Measurements from ENCODE around the gene UEVLD.
"Not testable (repeated sequence)": the region's sequence is repeated elsewhere in the genome, so short reads cannot be mapped to it uniquely, and the experiment has no call there.

UEVLD gene

DNA sequence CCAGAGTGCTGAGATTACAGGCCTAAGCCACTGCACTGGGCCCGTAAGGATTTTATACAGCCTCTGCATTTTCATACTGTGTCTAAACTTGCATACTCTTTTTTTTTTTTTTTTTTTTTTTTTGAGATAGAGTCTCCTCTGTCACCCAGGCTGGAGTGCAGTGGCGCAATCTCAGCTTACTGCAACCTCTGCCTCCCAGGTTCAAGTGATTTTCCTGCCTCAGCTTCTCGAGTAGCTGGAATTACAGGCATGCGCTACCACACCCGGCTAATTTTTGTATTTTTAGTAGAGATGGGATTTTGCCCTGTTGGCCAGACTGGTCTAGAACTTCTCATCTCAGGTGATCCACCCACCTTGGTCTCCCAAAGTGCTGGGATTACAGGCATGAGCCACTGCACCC is 5.6 kb upstream of the UEVLD start:
- DNase-seq (ENCODE audit: extremely low spot score, insufficient read length, low read depth); FAIRE-seq: not testable (repeated sequence)

DNA sequence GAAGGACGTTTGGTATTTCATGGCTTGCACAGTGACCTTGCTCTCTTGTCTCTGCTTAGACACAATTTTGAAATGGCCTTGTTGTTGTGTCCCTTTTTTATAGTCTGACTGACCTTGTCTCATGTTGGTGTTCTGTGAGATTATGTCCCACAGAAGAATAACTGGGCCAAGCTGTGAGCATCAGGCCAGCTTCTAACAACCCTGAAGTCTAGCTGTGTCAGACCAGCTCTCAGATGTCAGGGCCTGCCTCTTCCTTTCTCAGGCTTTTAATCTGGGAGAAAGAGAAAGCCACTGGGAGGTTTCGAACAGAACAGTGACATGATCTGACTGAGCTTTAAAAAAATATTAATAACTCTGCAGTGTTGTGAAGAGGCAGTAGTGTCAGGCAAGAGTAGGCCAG is 2.0 kb upstream of the UEVLD start:
- FAIRE-seq (no peak), DNase-seq (ENCODE audit: extremely low spot score, insufficient read length, low read depth) (no peak)

GRCh38 chr11:18581825-18582224 is 6.7 kb downstream of the UEVLD start:
- FAIRE-seq (no peak), DNase-seq (ENCODE audit: extremely low spot score, insufficient read length, low read depth) (no peak)

DNA sequence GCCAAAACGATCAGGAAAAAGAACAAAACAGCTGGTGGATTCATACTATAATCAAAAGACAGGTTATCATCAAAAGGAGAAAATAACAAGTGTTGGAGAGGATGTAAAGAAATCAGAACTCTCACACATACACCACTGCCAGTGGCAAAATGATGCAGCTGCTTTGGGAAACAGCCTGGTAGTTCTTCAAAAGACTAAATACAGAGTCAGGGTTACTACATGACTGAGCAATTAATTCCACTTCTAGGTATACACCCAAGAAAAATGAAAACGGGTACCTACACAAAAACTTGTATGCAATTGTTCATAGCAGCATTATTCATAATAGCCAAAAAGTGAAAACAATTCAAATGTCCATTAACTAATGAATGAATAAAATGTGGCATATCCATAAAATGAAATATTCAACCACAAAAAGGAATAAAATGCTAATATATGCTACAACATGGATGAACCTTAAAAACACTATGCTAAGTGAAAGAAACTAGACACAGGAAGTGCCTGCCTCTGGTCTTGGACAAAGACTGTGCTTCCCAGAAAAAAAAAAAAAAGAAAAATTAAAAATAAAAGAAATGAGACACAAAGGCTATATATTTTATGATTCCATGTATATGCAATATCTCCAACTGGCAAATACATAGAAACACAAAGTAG is 8.3 kb downstream of the UEVLD start:
- no peak for FAIRE-seq
- no peak for DNase-seq (ENCODE audit: extremely low spot score, insufficient read length, low read depth)

DNA sequence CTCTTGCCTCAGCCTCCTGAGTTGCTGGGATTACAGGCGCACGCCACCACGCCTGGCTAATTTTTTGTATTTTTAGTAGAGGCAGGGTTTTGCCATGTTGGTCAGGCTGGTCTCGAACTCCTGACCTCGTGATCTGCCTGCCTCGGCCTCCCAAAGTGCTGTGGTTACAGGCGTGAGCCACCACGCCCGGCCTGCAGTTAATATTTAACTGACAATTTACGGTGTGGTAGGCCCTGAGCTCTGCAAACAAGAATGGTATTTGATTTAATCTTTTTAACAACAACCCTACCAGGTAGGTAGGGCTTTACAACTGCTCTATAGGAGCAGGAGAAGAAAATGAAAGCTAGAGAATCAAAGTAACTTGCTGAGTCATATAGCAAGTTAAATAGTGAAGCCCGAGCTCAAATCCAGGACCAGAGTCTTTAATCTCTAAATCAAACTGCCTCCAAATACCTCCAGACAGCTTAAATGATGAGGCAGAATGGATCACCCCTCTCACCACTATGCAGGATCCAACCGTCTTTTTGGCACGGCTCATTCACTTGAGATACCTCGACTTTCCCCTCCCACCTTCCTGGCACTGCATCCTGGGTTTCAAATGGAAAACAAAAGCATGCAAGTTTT is 9.4 kb downstream of the UEVLD start:
- DNase-seq (ENCODE audit: extremely low spot score, insufficient read length, low read depth) (no peak), FAIRE-seq (peak; percentile 66)

DNA sequence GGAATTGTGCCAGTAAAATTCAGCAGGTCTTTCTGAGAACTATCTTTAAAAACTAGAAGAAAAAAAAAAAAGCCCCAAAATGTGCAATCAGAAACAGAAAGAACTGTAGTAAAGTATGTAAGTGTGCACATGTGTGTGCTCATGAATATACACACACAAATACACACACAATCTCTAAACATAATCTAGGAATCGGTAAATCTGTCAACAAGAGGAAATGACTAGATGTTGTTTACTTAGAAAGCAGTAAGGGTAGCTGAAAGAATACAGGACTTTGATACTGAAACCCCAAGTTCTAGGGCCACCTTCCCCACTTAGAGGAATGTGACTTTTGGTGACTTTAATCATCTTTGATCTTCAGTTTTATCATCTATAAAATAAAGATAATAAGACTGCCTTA is 13.2 kb downstream of the UEVLD start:
- DNase-seq (ENCODE audit: extremely low spot score, insufficient read length, low read depth): no peak
- FAIRE-seq: no peak

DNA sequence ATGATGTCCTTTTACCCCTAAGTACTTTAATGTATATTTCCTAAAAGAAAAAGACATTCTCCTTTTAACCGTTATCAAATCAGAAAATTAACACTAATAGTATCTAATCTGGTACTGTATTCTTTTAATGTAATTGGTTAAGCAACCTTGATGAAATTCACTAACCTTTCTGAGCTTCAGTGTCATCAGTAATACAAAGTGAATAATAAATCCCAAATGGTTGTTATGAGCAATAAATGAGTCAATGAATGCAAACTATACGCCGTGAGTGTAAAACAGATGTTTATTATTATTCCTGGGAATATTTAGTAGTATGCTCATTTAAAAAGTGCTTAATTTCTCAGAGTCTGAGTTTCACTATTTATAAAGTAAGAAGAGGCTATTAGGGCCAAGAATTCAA is 21.5 kb downstream of the UEVLD start:
- FAIRE-seq (no peak), DNase-seq (ENCODE audit: extremely low spot score, insufficient read length, low read depth) (no peak)

DNA sequence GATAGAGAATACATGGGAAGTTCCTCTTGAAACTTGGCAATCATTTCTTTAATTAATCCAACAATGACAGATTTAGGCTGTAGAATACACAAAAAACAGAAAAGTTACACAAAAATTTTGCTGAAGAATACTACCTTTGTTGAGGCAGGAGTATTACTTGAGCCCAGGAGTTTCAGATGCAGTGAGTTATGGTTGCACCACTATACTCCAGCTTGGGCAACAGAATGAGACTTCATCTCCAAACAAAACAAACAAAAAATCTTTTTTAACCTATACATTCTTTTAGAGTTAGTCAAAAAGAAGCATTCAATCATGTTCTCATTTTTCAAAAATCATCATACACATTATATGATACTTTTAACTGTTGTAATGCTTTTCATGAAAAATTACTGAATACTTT is 22.1 kb downstream of the UEVLD start:
- DNase-seq (ENCODE audit: extremely low spot score, insufficient read length, low read depth): no peak
- FAIRE-seq: no peak

GRCh38 chr11:18564149-18564548 is 24.4 kb downstream of the UEVLD start:
- no peak for FAIRE-seq
- no peak for DNase-seq (ENCODE audit: extremely low spot score, insufficient read length, low read depth)

DNA sequence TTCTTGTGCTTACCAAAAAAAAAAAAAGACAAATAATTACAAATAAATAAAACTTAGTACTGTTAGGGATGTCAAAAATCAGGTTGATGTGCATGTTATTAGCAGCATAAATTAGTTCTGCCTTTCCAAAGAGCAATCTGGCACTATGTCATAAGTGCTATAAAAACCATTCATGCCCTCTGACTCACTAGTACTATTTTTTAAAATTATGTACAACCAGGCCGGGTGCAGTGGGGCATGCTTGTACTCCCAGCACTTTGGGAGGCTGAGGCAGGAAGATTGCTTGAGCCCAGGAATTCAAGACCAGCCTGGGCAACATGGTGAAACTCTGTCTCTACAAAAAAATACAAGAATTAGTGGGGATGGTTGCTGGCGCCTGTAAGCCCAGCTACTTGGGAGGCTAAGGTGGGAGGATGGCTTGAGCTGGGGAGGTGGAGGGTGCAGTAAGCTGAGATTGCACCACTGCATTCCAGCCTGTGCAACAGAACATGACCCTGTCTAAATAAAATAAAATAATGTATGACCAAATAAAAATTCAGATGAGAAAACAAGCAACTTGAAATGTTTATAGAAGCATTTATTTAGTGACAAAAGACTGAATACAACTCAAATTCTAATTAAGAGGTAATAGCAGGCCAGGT is 25.3 kb downstream of the UEVLD start:
- FAIRE-seq: no peak
- no peak for DNase-seq (ENCODE audit: extremely low spot score, insufficient read length, low read depth)

DNA sequence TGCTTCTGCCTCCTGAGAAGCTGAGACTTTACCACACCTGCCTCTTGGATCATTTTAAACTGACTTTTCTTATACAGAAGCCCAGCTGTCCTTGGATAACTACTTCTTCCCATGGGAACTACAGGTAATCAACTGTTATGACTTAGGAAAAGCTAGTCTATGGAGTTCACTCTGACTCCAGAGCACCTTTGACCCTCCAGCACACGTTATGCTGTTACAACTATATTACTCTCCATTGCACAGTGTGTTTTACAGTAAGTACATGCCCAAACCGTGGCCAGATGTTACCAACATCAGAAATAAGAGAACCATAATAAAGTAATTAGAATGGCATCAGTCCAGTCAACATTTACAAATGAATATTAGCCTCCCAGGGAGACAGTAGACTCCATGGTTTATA is 40.5 kb downstream of the UEVLD start:
- FAIRE-seq: no peak
- no peak for DNase-seq (ENCODE audit: extremely low spot score, insufficient read length, low read depth)

DNA sequence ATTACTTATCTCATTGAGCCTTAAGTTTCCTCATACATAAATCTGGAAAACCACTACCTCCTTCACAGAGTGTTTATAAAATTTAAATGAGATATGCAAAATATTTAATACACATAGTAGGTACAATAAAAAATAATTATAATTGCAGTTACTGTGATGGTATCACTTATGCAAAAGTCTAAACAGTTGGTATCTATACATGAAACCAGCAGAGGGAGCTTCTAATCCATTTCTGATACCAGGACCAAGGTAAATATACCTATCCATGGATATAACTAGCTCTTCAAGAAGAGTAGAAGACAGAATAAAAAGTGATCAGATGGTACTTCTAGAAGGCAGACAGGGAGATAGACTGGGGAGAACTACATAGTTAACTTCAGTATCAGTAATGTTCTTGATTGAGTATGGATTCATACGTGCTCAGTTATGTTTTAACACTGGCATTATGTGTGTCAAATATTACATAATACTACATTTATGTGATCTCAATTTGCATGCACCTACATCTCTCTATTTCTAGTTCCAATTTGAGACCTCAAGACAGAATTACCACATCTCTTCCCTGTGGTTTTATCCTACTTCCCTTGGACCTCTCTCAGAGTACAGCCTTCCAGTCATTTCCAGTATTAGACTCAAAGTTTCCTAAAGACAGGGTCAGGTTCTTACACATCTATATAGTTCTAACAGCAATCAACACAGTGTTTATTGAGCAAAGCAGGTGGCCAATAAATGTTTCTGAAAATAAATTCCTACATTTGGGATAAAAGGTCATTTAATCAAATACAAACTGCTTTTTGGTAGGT is 48.1 kb downstream of the UEVLD start:
- DNase-seq (ENCODE audit: extremely low spot score, insufficient read length, low read depth) (no peak), FAIRE-seq (peak; percentile 71)

DNA sequence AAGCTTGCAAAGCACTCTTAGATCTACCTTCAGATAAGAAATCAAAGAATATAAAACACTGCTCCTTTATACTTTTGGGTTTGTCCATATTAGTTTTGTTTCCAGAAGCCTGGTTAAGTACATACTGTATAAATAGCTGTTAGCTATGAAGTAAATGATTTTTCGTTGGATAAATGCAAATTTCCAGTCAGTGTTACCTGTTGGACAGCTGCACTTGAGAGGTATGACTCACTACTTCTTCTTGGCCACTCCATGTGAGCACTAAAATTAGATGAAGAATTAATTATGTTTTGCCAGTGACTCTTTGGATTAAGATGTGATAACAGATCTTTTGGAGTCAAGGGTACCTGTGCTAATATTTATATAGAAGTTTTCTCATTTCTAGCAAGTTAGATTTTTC is 52.3 kb downstream of the UEVLD start:
- FAIRE-seq (no peak), DNase-seq (ENCODE audit: extremely low spot score, insufficient read length, low read depth) (no peak)

DNA sequence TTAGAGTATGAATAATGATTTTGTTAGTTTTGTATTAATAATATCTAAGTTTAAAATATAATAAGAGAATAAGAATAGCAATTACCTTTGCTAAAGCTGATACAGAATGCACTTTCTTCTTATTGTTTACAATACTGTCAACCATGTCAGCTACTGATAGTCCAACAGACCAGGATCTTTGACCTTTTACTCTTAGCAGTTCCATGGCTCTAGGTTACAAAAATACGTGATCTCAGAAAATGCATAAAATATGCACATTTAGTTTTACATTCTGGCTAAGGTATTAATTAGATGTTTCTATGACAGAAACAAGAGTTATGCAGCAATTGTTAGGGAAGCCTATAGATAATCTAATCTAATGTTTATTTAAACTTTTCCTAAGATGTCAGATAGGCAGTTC is 54.3 kb downstream of the UEVLD start:
- DNase-seq (ENCODE audit: extremely low spot score, insufficient read length, low read depth) (no peak), FAIRE-seq (no peak)

DNA sequence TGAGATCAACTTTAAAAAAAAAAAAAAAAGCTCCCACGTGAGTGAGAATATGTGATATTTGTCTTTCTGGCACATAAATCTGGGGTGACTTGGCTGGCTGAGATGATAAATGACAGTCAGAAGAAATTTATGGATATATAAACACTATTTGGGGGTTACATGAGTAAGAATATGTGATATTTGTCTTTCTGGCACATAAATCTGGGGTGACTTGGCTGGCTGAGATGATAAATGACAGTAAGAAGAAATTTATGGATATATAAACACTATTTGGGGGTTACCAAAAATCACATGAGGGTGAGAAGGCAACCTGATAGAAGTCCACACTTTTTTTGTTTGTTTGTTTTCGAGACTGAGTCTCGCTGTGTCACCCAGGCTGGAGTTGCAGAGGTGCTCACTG is 55.2 kb downstream of the UEVLD start:
- DNase-seq (ENCODE audit: extremely low spot score, insufficient read length, low read depth): no peak

GRCh38 chr11:18527512-18527911 is 61.0 kb downstream of the UEVLD start:
- DNase-seq (ENCODE audit: extremely low spot score, insufficient read length, low read depth) (no peak), FAIRE-seq (no peak)

More for the DNA sequence above, 55.2 kb downstream of the UEVLD start:
- FAIRE-seq: no peak

DNA sequence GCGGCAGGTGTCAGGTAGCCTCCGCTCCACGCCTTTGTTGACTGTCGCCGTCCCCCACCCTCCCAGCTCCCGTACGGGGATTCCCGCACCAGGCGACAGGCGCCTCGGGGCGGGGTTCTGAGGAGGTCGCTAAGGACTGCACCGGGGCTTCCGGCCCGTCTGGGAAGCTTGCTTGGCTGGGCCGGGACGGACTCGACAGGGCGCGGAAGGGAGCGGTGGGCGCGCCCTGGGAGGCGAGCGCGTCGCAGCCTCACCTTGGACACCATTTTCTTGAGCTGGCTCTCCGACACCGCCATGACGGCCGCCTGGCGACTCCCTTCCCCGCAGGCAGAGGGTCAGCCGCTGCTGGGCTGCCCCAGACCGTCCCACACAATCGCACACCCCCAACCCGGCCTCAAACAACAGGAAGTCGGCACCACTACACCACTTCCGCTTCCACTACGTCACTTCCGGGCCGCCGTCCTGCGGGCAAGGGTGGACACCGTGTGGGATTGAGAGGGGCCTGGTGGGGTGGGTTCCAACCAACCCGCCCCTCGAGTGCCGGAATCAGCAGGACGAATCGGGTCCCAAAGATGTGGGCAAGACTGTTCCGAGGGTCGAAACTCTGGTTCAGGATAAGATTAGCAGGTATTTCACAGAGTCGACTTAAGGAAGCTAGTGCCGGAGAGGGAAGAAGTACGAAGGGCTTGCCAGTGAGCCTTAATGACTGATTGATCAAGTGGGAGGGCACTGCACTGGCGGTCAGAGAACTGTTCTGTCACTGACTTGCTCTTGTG is 61.8 kb downstream of the UEVLD start, which contains the start of gene TSG101:
Gene TSG101 (minus strand): TSS at position 422 of the 776 bp plus-strand sequence. CDS start 126 bp downstream, at position 296.
- FAIRE-seq (peak; percentile 88), DNase-seq (ENCODE audit: extremely low spot score, insufficient read length, low read depth) (peak; percentile 88)

- FAIRE-seq (no peak), DNase-seq (ENCODE audit: extremely low spot score, insufficient read length, low read depth) (no peak)
Observed at GRCh38 chr11:18526130-18526520, 62.4 kb downstream of the UEVLD start.

DNA sequence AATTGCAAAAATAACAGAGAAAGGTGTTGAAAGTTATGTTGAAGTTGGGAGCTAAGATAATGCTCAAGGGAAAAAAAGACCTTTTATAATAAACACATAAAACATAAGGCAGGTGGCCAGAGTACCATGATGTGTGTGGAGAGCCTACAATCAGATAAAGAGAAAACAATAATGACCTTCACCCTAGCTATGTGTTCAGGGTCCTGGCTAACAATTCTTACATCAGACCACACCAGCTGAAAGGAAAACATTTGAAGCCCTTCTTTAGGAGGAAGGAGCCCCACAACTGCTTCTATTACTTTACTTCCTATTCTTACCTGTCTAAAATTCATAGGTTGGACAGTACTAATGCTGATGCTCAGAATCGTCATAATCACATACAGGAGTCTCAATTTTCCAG is 64.3 kb downstream of the UEVLD start:
- FAIRE-seq (no peak), DNase-seq (ENCODE audit: extremely low spot score, insufficient read length, low read depth) (no peak)

GRCh38 chr11:18523084-18523483 is 65.5 kb downstream of the UEVLD start:
- FAIRE-seq (no peak), DNase-seq (ENCODE audit: extremely low spot score, insufficient read length, low read depth) (no peak)

Measured in GM18507 (cell line).